Cardiac ventricle fibroblast (primary cell): ENCODE data around the gene GAD2. TPM values are rescaled to one million over a fixed set of nuclear protein-coding genes. Genes with fewer than 3 reads are reported as not detected.

Source experiments
- total RNA-seq: library from RNA; depleted of rRNA; stranded (reverse); fragments of >200 nt; gene quantifications from 2 replicates; pipeline ENCODE4 v1.2.3, GENCODE V29; 2015

Gene GAD2
- total RNA-seq, result not detected in 2 replicates

DNA sequence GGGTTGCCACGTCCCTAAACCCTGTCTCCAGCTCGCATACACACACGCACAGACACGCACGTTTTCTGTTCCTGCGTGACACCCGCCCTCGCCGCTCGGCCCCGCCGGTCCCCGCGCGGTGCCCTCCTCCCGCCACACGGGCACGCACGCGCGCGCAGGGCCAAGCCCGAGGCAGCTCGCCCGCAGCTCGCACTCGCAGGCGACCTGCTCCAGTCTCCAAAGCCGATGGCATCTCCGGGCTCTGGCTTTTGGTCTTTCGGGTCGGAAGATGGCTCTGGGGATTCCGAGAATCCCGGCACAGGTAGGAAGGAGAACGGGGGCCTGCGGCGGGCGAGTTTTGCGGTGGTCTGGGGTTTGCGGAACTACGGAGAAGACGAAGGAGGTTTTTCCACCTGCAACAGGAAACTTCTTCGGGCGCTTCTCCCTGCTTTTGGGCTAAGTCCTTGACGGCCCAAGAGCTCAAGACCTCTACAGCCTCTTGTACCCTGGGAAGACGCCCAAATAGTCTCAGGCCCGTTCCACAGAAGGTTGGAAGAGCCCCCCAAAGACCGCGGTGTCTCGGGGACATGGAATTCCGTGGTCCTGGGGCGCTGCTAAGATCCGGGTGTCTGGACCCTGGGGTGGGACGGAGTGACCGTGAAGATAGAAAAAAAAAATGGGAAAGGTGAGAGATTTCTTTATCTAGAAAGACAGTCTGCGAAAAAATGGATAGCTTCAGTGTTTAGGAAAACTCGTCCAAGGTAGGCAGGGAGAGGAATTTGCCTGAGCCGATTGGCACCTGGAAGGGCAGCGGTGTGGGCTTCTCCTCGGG, at the start of gene GAD2:
TSS of gene GAD2 (plus strand) at position 190 of the 811 bp plus-strand sequence. CDS start at position 226, 36 bp downstream.

Other genes starting within 250 kb of the GAD2 start
- 7.2 and 8.4 TPM in 2 replicates for gene APBB1IP, start 221.6 kb downstream of the GAD2 start, total RNA-seq